GM11168 (cell line): ENCODE data around the gene AOC3.

Source experiments
- in situ Hi-C: fragments of 300-500 bp; cut with MboI; formaldehyde crosslinking; loops from one replicate; pipeline ENCODE4 v1.12.0; 2022; ENCODE audit warnings: low sequenced_read_pairs; ENCODE audit not compliant: unreplicated experiment

The AOC3 gene, protein sequence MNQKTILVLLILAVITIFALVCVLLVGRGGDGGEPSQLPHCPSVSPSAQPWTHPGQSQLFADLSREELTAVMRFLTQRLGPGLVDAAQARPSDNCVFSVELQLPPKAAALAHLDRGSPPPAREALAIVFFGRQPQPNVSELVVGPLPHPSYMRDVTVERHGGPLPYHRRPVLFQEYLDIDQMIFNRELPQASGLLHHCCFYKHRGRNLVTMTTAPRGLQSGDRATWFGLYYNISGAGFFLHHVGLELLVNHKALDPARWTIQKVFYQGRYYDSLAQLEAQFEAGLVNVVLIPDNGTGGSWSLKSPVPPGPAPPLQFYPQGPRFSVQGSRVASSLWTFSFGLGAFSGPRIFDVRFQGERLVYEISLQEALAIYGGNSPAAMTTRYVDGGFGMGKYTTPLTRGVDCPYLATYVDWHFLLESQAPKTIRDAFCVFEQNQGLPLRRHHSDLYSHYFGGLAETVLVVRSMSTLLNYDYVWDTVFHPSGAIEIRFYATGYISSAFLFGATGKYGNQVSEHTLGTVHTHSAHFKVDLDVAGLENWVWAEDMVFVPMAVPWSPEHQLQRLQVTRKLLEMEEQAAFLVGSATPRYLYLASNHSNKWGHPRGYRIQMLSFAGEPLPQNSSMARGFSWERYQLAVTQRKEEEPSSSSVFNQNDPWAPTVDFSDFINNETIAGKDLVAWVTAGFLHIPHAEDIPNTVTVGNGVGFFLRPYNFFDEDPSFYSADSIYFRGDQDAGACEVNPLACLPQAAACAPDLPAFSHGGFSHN

DNA sequence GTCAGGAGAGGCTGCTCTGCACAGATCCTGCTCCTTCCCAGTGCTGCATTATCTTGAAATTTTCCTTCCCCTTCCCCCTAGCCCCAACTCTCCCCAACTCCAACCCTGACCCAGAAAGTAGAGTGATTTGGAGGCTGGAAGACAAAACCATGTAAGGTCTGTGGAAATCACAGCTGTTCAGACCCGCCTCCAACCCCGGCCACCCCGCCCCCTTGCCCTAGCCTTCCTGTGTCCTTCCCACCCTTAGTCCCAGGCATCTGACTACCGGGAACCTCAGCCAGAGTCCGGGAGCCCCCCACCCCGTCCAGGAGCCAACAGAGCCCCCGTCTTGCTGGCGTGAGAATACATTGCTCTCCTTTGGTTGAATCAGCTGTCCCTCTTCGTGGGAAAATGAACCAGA lies at the start of gene AOC3:
Gene AOC3, plus strand, starts transcription at position 246 of the 400 bp plus-strand sequence. Its CDS starts 145 bp downstream, at position 391.
- in situ Hi-C loops = no loop called here

DNA sequence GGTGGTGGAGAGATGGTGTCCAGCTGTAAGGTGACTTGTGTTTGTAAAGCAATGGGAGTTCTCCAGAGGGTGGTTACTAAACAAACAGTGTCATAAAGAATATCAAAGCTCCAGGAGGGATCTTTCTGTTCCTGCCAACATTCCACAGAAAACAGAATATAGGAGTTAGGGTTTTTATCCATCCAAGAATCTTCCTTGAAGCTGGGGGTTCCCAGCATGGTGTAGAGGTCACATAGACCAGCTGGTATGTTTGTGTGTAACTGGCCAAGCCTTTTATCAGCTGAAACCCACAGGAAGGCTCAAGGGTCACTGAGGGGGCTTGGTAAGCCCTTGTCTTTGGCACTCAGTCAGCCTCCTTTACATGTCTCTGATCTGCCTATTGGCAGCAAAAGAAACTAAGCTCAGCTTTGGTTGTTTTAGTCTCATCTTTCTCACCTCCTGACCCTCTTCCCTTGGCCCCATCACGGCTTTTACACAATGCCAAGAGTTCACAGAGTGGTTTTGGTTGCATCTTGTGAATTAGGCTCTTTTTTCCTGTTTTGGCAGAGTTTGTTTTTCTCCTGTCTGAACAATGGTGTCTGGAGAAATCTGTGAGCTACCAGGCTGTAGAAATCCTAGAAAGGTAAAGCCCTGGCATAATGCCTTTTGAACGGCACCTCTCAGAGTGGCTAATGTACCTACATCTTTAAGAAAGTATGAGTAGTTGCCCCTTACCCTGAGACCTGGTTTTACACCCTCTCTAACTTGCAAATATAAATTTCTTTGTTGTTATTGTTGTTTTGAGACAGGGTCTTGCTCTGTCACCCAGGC lies 47.7 kb upstream of the AOC3 start:
- in situ Hi-C loops = no loop called here

DNA sequence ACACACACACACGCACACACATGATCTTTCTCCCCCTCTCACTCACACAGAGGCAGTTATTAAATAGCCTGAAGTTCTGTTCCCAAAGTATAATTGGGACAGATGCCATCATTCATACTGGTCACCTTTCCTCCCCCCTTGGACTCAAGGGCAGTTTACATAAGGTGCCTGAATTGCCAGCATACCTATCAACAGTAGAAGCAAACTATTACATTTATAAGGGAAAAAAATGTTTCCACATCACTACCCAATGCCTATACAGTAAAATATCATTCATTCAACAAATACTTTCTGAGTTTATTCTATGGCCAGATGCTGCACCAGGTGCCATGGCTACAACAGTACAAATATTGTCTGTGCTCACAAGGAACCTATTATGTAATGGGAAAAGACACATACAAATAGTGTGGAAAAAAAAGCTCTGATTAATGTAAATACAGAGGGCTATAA lies 46.1 kb upstream of the AOC3 start:
- in situ Hi-C loops = no loop called here

DNA sequence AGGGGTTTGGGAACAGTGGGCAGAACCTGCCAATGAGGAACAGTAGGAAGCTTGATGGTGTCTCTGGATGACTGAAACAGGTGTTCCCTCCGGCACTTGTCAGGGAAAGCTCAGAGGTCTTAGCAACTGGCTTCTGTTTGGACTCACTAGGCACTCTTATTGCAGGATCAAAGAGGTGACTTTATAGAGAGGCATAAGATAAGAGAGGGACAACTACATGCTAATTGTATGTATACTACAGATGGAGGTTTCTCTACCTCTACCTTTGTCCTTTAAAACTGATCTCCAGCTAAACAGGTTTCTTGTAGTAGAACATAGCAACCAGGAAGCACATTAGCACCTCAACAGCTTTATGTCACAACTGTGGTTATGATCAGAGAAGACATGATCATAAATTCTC lies 44.8 kb upstream of the AOC3 start:
- in situ Hi-C loops = no loop called here

DNA sequence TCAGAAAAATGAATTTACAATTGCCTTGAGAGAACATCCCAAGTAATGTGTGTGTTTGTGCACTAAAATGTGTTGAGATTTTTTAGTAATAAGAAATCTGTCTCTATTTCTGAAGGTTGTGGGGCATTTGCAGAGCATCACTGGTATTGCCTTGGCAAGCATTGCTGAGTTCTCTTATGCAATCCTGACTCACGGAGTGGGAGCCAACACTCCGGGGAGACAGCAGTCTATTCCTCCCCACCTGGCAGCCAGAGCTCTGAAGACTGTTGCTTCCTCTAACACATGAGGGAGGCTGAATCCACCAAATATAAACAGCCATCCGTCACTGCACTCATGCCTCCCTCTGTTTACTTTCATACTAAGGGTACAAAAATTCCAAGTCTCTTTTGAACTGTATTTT lies 41.7 kb upstream of the AOC3 start:
- in situ Hi-C loops = no loop called here

DNA sequence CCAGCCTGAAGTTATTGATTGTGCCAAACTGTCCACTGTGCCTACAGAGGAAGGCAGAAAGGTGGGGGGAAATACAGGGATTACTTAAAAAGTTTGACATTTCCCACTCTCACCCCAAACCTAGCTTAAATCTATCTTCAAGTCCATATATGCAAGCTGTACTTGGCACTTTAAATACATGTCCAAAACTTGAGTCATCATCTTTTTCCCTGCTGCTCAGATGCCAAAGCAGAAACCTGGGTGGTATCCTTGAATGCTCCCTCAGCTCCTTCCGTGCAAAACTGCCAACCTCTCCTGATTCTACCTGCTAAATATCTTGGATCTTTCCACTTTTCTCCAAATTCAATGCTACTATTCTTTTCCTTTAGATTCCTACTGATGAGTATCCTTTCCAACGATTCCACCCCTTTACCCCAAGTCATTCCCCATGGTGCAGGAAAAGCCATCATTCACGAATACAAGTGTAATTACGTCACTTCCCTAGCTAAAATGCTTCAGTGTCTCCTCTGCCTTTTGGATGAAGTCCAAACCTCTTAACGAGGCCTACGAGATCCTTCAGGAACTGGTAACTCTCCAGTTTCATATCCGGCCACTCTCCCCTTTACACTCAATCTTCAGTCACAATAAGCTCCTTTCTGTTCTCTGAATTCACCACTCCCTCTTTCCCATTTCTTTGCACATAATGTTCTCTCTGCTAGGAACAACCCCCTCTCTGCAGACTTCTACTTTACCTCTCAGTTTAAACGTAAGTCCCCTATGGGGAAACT lies 36.2 kb upstream of the AOC3 start:
- in situ Hi-C loops = no loop called here

DNA sequence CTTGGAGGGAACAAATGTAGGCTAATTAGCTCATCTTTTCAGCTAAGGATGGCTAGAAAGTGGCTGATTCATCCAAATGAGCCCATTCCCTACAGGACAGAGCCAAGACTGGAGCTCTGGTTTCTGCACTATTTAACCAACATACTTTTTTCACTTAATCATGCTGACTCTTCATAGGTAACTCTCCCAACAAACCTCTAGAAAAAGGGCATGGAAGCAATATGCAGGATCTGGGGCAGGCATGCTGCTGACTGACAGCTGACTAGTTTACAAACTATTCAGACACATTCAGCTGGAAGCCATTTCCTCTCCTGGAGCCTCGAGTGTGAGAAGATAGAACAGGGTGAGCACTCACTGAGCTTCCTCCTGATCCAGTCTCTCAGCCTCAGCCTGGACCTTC lies 33.1 kb upstream of the AOC3 start:
- in situ Hi-C loops = no loop called here

DNA sequence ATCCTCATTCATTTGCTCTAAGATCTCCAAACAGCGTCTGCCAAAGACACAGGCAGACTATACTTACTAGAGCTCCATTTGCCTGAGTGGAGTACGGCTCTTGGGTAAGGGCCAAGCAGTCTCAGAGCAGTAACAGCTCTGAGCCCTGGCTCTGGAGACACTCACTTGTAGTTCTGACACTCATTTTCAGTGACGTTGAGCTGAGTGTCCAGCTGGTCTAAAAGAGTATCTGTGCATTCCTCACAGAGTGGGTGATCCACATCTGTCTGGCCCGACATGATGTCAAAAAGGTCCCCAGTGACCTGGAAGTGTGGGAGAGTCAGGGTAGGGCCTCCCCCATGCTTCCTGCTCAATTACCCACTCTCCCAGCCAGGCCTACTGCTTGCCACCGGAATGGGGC lies 32.6 kb upstream of the AOC3 start:
- in situ Hi-C loops = no loop called here

DNA sequence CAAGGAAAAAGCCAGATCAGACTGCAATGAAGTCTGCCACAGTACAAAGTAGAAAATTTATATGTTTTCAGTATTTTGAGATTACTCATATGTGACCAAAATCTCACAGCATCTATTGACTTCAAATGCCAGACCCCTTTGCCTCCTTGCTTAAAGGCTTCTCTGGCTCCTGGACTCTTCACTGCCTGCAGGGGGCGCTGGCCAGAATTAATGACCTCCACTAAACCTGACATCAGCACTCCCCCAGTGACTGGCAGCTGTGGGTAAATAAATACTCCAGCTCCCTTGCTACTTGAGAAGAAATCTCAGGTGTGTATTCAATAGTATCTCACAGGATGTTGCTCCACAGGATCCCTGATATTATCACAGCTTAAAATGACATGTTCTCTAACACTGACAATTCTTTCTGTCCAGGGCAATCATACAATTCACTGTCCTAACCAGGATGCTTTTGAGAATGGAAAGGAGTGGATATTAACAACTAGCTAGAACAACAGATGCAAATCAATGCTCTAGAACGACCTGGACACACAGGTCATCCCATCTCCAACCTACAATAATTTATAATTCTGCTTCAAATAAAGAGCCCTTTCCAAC lies 31.0 kb upstream of the AOC3 start:
- in situ Hi-C loops = no loop called here

DNA sequence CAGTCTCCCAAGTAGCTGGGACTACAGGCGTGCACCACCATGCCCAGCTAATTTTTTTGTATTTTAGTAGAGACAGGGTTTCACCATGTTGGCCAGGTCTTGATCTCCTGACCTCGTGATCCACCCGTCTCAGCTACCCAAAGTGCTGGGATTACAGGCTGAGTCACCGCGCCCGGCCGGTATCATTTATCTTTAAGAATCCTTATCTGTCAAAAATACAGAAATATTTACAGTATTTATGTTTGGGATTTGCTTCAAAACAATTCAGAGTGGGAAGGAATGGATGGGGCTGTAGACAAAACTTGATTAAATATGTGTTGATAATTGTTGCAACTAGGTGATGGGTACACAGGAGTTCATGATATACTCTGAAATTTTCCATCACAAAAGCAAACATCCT lies 29.8 kb upstream of the AOC3 start:
- in situ Hi-C loops = no loop called here

DNA sequence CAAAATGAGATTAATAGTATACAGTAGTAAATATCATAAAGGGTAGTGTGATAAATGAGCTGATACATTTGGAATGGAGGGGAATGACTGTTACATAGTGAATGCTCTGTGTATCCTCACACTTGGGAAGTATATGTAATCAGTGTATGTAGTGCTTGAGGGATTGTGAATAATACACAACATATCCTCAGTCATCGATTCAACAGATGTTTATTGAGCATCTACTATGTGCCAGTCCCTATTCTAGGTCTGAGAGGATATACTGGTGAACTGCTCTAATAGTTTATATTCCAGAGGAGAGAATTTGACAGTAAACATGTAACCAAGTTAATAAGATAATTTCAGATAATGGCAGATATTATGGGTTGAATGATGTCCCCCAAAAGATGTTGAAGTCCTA lies 23.5 kb upstream of the AOC3 start:
- in situ Hi-C loops = no loop called here

DNA sequence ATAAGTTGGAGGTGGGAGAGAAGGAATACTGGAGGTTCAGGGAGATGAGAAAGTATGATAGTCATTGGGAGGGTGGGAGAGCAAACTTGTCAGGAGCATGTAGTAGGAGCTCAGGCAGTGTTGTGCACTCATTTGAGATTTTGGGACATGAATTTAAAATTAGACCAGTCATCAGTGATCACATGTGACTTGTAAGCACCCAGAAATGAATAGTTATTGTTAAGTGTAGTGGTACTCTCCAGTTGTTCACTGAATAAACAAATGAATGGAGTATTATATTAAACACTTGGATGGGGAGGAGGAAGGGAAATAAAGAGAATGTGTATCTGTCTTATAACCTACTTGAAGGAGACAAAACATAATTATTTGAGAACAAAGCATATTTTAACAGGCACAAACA lies 20.0 kb upstream of the AOC3 start:
- in situ Hi-C loops = loop anchor here (5.0 kb wide), 1 partner anchor 99 kb away; no protein-coding TSS in a partner anchor

DNA sequence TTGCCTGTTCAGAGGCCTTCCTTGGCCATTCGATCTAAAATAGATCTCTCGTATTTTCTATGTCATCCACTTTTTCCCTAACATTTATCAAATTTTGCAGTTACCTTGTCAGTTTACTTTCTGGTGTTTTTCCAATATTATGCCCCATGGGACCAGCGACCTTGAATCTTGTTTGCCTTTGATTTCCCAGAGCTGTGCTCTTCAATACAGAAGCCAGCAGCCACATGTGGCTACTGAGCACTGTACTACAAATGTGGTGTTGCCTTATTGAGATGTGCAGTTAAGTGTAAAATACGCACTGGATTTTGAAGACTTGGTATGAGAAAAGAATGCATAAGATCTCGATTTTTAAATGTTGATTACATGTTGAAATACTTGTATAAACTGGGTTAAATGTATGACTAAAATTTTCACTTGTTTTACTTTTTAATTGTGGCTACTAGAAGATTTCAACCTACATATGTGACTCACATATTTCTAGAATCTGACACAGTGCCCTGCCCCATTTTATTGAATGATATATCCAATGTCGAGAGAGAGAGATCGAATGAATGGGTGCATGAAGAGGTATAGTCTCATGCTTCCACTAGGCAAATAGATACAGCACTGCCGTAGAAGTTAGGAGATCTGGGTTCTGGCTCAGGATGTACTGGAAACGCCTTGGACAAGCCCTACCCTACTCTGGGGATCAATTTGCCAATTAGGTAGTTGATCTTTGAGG lies 18.6 kb upstream of the AOC3 start:
- in situ Hi-C loops = loop anchor here (5.0 kb wide), 1 partner anchor 100 kb away; no protein-coding TSS in a partner anchor

DNA sequence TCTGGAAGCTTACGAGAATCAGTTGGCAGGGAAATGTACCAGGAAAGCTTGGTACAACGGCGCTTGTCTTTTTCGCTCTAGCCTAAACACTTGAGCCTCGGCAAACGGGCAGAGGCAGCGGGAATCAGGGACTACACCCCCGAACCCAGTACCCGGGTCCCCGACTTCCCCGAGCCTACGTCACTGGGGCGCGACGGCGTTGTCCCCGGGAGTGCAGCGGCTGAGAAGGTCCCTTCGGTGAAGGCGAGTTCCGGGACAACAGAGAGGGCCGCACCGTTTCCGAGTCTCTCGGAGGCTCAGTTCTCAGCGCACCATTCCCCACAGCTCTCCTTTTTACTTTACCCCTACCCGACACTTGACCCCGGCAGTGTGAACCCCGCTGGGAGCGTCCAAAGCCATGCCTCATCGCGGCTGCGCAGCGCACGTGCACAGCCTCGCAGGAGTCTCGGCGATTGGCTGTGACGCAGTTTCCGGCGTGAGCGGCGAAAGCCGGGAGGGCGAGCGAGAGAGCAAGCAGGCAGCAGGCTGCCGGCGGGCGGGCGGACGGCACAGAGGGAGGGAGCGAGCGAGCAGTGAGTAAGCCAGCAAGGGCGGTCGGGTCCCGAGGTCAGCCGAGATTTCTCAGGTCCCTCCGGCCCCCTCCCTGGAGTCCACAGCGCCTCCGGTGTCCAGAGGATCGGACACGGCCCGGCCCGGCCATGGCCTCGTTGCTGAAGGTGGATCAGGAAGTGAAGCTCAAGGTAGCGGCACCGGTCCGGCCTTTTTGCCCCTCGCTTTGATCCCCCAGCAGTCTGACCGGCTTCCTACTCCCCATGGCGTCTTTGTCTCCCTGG lies 17.8 kb upstream of the AOC3 start, which contains the start of gene PSME3:
Gene PSME3, plus strand, starts transcription at position 464 of the 833 bp plus-strand sequence. Its CDS starts 235 bp downstream, at position 699.
- in situ Hi-C loops = loop anchor here (5.0 kb wide), 1 partner anchor 101 kb away; no protein-coding TSS in a partner anchor

DNA sequence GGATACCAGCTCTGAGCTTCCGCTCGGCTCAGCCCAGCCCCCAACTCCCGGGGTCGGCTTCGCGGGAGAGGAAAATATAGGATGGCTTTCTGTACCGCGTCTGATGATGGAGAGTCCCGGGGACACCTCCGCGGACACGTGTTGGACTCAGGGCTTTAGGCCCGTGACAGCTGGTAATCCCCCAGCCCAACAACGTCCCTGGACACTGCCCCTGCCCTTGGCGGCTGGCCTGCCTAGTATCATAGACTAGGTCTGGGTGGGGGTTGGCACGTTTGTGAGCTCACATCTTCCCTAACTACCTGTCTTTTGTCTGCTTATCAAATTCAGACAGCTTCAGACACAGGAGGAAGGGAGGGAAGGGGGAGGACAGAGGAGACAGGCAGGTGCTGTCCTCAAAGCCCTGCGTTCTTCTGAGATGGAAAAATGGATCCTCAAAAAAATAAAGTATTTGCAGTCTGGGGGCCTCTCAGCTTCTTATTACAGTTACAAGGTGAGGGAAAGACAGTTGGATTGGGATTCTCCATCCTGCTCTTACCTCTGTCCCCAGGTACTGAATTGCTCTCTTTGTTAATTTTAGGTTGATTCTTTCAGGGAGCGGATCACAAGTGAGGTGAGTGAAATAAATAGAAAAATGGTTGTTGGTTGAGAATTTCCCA lies 17.1 kb upstream of the AOC3 start:
- in situ Hi-C loops = loop anchor here (5.0 kb wide), 1 partner anchor 102 kb away; no protein-coding TSS in a partner anchor

DNA sequence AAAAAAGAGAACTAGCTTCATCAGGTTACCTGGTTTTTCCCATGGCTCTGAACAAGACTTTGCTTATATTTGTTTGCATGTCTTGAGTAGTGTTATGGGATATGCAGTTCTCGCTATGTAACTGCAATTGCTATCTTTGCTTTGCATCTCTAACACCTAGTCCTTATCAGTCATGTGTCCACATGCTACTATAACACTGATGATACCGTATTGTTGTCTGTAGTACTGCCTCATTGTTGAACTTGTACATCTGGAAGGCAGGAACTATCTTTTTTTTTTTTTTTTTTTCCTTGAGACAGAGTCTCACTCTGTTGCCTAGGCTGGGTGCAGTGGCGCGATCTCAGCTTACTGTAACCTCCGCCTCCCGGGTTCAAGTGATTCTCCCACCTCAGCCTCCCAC lies 15.3 kb upstream of the AOC3 start:
- in situ Hi-C loops = no loop called here

DNA sequence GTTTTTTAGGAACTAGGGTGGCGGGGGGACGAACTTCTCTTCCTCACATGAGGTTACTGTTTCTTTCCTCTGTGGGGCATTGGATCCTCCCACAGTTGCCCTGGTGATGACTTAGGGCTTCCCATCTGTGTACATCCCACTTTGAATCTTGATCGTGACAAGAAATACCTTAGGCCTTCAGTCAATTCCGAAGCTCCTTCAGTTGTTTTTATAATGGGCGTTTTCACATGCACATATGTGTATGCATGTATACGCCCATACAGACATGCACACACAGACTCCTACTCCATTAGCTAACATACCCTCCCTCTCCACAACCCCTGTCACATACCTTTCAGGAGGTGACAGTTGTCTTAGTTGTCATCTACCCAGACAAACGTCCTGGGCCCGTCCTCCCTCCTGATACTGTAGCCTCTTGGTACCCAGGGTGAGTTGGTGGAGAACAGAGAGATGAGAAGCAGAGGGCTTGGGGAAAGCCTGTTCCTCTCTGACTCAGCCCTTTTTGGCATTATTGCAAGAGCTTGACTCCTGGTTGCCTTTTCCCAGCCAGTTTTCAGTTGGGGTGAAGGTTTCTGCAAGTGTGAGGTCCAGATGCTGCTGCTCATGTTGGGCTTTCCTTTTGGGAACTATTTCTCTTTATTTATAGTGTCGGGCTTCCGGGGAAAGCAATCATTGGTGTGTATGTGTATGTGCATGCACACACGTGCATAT lies 8.9 kb upstream of the AOC3 start:
- in situ Hi-C loops = no loop called here
